ENCODE results near the gene DOCK1.
"Not testable (repeated sequence)": the region's sequence is repeated elsewhere in the genome, so short reads cannot be mapped to it uniquely, and the experiment has no call there.

Gene DOCK1

DNA sequence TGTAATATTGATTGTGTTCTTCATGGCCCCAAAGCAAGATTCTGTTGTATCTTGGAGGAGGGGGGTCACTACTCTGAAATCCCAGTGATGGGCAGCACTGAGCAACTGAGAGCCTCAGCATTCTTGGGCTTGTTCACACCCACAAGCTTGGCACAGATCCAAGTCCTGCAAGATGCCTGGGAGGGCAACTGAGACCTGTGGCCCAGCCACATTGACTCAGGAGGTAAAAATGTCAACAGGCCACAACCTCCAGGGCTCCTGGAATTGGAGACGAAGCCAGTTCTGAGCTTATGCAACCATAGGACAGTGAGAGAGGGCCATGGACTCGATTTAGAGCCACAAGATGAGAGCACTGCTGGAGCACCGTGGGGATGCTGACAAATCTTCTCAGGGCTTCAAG is 3.1 kb upstream of the DOCK1 start:
- in situ Hi-C loops (cut with MboI; ENCODE audit: low sequenced_read_pairs) = no loop called here

DNA sequence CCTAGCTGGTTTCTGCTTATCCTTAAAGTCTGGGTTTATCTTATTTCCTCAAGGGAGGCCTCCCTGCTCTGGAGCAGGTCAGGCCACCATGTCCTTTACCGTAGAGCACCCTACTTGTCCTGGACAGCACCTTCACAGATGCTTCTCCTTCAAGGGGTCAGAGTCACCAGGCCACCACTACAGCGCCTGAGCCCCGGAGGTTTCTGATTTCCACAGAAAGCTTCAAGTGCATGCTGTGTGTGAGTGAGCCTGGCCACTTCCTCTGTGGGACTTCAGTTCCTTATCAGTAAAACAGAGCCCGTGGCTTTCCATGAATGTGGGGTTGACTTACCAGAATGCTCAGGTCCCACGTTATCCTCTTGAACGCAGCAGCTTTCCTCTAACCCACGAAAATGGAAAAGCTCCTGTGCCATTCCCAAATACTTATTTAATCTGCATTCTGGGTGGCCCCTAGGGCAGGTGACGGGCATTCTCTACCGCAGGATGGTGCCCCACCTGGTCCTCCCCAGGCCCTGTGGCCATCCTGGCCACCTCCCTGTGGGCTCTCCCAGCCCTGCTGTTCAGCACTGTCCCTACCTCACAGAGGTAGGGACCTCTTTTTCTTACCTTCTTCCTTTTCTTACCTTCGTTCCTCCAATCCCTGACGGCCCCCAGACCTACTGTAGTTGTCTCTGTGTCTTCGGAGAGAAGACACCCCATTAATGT is 1.4 kb upstream of the DOCK1 start:
- in situ Hi-C loops (cut with MboI; ENCODE audit: low sequenced_read_pairs) = no loop called here

GRCh38 chr10:126904516-126904817 is 761 bp upstream of the DOCK1 start:
- in situ Hi-C loops (cut with MboI; ENCODE audit: low sequenced_read_pairs) = no loop called here

GRCh38 chr10:126905776-126906703 is 812 bp downstream of the DOCK1 start:
- in situ Hi-C loops (cut with MboI; ENCODE audit: low sequenced_read_pairs) = no loop called here

- in situ Hi-C loops (cut with MboI; ENCODE audit: low sequenced_read_pairs) = no loop called here
Observed at GRCh38 chr10:126906704-126907422, 1.6 kb downstream of the DOCK1 start.

DNA sequence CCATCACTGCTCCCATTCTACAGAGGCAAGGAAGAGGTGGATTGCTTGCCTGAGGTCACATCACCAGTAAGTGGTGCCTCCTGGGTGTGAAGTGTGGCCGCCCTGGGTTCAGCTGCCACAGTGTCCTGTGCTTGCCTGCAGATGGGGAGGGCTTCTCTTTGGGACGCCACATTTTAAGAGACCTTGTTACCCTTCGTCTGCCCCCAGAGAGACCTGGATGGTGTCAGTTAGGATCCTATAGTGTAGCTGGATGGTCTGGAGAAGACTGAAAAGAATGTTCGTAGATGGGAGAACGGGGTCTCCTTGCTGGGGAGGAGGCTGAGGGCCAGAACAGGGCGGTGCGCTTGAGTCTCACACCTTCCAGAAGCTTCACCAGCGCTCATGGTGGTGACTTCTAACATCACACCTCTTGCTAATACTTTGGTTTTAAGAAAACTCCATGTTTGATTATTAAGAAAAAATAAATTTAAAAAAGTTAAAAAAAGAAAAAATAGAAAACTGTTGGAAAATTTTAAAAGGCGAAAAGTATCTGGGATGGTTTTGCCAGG is 2.3 kb downstream of the DOCK1 start:
- in situ Hi-C loops (cut with MboI; ENCODE audit: low sequenced_read_pairs) = no loop called here

- in situ Hi-C loops (cut with MboI; ENCODE audit: low sequenced_read_pairs) = no loop called here
Observed at GRCh38 chr10:126908225-126908624, 3.0 kb downstream of the DOCK1 start.

- in situ Hi-C loops (cut with MboI; ENCODE audit: low sequenced_read_pairs) = no loop called here
Observed at GRCh38 chr10:126908729-126909128, 3.5 kb downstream of the DOCK1 start.

DNA sequence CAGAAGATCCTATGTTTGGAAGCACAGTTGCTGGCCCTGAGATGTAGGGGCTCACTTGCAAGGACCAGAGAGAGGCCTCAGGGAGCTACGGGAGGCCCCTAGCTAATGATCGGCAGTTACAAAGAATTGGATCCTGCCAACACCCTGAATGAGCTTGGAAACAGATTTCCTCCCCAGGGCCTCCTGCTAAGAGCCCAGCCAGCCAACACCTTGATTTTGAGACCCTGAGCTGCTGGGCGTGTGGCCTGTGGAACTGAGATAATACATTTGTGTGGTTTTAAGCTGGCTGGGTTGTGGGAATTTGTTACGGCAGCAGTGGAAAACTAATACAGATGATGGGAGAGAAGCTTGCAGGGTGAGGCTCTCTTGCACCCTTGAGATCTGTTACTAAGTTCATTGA is 3.9 kb downstream of the DOCK1 start:
- in situ Hi-C loops (cut with MboI; ENCODE audit: low sequenced_read_pairs) = no loop called here

DNA sequence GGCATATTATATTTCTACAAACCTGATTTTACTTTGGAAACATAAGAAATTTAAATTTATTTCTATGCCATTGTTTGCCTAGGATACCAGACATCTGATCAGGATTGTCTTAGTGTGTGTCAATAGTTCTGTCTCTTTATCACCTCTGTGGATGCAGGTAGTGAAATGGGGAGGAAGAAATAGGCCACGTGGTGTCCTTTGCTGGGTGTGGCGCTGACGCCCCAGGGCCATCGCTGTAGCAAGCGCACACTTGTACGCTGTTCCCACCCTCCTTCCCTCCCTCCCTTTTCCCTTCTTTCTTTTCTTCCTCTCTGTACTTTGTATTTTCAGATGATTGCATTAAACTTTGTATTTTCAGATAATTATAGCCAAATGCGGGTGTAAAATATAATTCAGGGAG is 5.0 kb downstream of the DOCK1 start:
- in situ Hi-C loops (cut with MboI; ENCODE audit: low sequenced_read_pairs) = no loop called here

DNA sequence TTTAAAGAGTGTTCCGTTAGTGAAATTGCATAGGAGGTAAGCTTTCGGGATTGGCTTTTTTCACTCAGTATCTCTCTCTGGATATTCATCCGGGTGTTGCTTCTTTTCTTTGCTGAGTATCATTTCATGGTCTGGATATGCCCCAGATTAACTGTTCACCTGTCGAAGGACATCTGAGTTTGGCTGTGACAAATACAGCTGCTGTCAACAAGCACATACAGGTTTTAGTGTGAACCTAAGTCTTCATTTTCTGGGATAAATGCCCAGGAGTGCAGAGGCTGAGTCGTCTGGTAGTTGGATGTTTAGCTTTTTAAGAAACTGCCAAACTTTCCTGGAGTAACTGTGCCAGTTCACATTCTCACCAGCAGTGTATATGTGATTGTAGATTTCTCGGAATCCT is 5.6 kb downstream of the DOCK1 start:
- in situ Hi-C loops (cut with MboI; ENCODE audit: low sequenced_read_pairs) = no loop called here

GRCh38 chr10:126911301-126911700 is 6.1 kb downstream of the DOCK1 start:
- in situ Hi-C loops (cut with MboI; ENCODE audit: low sequenced_read_pairs) = no loop called here

GRCh38 chr10:126913316-126913715 is 8.1 kb downstream of the DOCK1 start:
- in situ Hi-C loops (cut with MboI; ENCODE audit: low sequenced_read_pairs) = no loop called here

DNA sequence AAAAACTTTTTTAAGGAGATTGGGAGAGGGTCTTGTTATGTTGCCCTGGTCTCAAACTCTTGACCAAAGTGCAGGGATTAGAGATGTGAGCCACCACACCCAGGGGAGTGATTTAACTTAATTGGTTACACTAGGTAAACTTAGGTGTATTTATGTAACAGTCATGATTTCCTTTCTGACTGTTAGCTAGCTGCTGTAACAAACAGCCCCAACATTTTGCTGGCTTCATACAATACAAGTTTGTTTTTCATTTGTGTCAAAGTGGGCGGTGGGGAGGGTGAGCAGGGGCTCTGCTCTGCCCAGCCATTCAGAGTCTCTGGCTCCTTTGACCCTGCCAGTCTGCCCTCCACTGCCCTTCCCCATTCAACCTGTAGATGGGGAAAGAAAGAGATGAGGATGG is 9.3 kb downstream of the DOCK1 start:
- in situ Hi-C loops (cut with MboI; ENCODE audit: low sequenced_read_pairs) = no loop called here

DNA sequence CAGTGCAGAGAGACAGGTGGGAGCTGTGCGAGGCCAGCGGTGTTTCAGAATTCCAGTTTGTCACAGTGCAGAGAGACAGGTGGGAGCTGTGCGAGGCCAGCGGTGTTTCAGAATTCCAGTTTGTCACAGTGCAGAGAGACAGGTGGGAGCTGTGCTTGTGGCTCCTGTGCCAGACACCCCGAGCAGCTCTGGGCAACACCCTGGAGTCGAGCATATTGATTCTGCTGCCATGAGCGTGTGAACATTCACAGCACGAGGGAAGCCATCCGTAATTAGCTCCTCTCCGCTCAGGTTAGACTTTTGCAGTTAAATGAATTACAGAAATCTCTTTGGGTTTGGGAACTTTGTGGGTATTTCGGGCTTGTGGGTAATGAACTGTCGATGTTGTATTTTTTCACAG is 11.7 kb downstream of the DOCK1 start:
- in situ Hi-C loops (cut with MboI; ENCODE audit: low sequenced_read_pairs) = not testable (repeated sequence)

DNA sequence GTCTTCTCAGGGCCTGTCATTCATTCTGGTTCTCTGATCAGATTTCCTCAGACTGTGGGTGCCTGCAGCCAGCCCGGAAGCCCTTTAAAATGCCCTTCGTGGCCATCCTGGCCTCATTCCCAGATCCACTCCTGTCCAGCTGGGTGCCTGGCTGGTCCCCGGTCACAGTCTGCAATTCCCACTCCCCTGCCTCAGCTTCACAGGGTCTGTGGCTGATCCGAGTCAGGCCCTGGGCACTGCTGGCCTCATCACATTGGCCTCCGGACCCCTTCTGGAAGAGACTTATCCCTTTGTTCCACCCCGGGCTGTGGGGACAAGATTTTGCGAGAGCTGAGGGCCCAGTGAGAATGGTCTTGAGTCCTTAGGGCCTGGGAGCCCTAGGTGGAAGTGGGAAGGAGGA is 12.1 kb downstream of the DOCK1 start:
- in situ Hi-C loops (cut with MboI; ENCODE audit: low sequenced_read_pairs) = no loop called here

GRCh38 chr10:126917975-126918908 is 13.0 kb downstream of the DOCK1 start:
- in situ Hi-C loops (cut with MboI; ENCODE audit: low sequenced_read_pairs) = no loop called here

- in situ Hi-C loops (cut with MboI; ENCODE audit: low sequenced_read_pairs) = no loop called here
Observed at GRCh38 chr10:126919426-126919825, 14.2 kb downstream of the DOCK1 start.

GRCh38 chr10:126921162-126921561 is 15.9 kb downstream of the DOCK1 start:
- in situ Hi-C loops (cut with MboI; ENCODE audit: low sequenced_read_pairs) = no loop called here

GRCh38 chr10:126921974-126922525 is 16.8 kb downstream of the DOCK1 start:
- in situ Hi-C loops (cut with MboI; ENCODE audit: low sequenced_read_pairs) = no loop called here
